Left ventricle myocardium inferior (tissue), 1 donor: ENCODE data around the gene BGN. TPM values are rescaled to one million over a fixed set of nuclear protein-coding genes. Genes with fewer than 3 reads are reported as not detected.

ENCODE experiments used
- DNase-seq: peaks from one replicate; pipeline ENCODE4 v3.0.0-alpha.2; 2020
- H3K27ac ChIP-seq: fragments of 200-600 bp; replicated peaks from 2 replicates; pipeline ENCODE4 v1.8.0; 2021
- H3K27me3 ChIP-seq: fragments of 200-600 bp; 2 replicates; pipeline ENCODE4 v1.8.0; 2021; ENCODE audit warnings: low read depth
- H3K36me3 ChIP-seq: fragments of 200-600 bp; 2 replicates; pipeline ENCODE4 v1.8.0; 2021
- H3K4me1 ChIP-seq: fragments of 200-600 bp; 2 replicates; pipeline ENCODE4 v1.8.0; 2021
- H3K4me3 ChIP-seq: fragments of 200-600 bp; 2 replicates; pipeline ENCODE4 v1.8.0; 2021; ENCODE audit warnings: mild to moderate bottlenecking, moderate library complexity
- H3K9me3 ChIP-seq: fragments of 200-600 bp; replicated peaks from 2 replicates; pipeline ENCODE4 v1.8.0; 2021
- intact Hi-C: fragments of 100-400 bp; cut with micrococcal nuclease; formaldehyde crosslinking; loops from one replicate; pipeline ENCODE4 v1.11.0; 2022
- total RNA-seq: library from RNA; stranded (reverse); fragmentation: NEBNext Ultra II Directional; extraction: Animal tissue kit (Norgen Biotek cat#: 25700); gene quantifications from one replicate; pipeline ENCODE4 v1.2.1, GENCODE V29; 2021
- TF ChIP-seq, protein P1 (sequence below): fragments of 200-600 bp; IDR thresholded peaks from 2 replicates; pipeline ENCODE4 v1.8.0; 2021; ENCODE audit warnings: antibody characterized with exemption, mild to moderate bottlenecking, borderline replicate concordance
- donor health status: DM: no; HTN: yes; CAD: no; lungs with severe emphysema.

Gene BGN
- total RNA-seq, 1 donor from 2014 or later: 84.3 TPM

DNA sequence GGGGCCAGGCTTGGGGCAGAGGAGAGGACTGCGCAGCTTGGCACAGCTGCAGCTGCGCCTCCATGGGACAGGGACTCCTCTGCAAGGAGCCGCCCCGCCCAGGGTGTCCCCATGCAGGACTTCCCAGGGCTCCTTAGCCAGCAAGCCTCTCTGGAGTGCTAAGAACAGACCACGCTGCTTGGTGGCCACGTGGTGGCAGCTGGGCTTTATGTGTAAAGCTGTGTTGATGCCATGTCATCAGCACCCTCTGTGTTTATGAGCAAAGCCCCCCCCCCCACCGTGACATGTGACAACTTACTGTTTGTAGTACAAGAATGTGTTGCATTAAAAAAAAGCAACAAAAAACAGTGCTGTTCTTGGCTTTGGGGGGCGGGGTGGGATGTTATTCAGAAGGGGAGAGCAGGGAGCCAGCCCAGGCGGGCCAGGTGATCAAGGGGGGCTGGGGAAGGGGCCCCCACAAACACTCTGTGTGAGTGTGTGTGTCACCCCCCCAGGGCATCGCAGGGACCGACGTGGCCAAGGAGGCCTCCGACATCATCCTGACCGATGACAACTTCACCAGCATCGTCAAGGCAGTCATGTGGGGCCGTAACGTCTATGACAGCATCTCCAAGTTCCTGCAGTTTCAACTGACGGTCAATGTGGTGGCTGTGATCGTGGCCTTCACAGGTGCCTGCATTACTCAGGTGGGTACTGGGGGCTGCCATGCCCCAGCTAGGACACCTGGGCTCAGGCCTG, 63.0 kb downstream of the BGN start:
- Histone ChIP-seq H3K9me3 (no peaks in the 10 kb centered on the region), H3K27me3 (no peaks in the 10 kb centered on the region), H3K4me3 (no peak overlapping the region), H3K36me3 (no peaks in the 10 kb centered on the region), H3K27ac (no peak overlapping the region), H3K4me1 (no peaks in the 10 kb centered on the region)
- TF ChIP-seq, protein P1, sequence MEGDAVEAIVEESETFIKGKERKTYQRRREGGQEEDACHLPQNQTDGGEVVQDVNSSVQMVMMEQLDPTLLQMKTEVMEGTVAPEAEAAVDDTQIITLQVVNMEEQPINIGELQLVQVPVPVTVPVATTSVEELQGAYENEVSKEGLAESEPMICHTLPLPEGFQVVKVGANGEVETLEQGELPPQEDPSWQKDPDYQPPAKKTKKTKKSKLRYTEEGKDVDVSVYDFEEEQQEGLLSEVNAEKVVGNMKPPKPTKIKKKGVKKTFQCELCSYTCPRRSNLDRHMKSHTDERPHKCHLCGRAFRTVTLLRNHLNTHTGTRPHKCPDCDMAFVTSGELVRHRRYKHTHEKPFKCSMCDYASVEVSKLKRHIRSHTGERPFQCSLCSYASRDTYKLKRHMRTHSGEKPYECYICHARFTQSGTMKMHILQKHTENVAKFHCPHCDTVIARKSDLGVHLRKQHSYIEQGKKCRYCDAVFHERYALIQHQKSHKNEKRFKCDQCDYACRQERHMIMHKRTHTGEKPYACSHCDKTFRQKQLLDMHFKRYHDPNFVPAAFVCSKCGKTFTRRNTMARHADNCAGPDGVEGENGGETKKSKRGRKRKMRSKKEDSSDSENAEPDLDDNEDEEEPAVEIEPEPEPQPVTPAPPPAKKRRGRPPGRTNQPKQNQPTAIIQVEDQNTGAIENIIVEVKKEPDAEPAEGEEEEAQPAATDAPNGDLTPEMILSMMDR: no peak
- no peak for DNase-seq
- intact Hi-C loops: no loop called here

Other genes with a start within 250 kb of the BGN start
- gene PNMA6F, start 173.2 kb upstream of the BGN start, total RNA-seq: not detected
- gene ZNF275, start 160.8 kb upstream of the BGN start, total RNA-seq: 6.4 TPM
- not detected for gene PNMA6E, start 93.6 kb upstream of the BGN start, total RNA-seq
- 0.49 TPM for gene ZFP92, start 83.5 kb upstream of the BGN start, total RNA-seq
- gene TREX2, start 48.9 kb upstream of the BGN start, total RNA-seq: not detected
- gene HAUS7, start 24.4 kb upstream of the BGN start, total RNA-seq: 17.0 TPM
- not detected for gene ATP2B3, start 22.7 kb downstream of the BGN start, total RNA-seq
- gene CCNQ, start 104.2 kb downstream of the BGN start, total RNA-seq: 39.3 TPM
- gene DUSP9, start 152.2 kb downstream of the BGN start, total RNA-seq: not detected
- gene PNCK, start 178.8 kb downstream of the BGN start, total RNA-seq: 6.1 TPM
- 229 TPM for gene SLC6A8, start 192.9 kb downstream of the BGN start, total RNA-seq
- 80.8 TPM for gene BCAP31, start 229.4 kb downstream of the BGN start, total RNA-seq
- 16.0 TPM for gene ABCD1, start 229.9 kb downstream of the BGN start, total RNA-seq